WERI-Rb-1 (cell line): Measurements from ENCODE around the gene ADAR.

Experiments
- DNase-seq: peaks from one replicate; pipeline ENCODE4 v3.0.0-alpha.2; 2020
- H3K27ac ChIP-seq: fragments of 250-450 bp; sonication (Bioruptor Pico); 2 replicates; pipeline ENCODE4 v1.5.1; 2020; ENCODE audit warnings: mild to moderate bottlenecking, moderate library complexity
- H3K27me3 ChIP-seq: fragments of 250-450 bp; sonication (Bioruptor Pico); 2 replicates; pipeline ENCODE4 v1.5.1; 2021; ENCODE audit warnings: mild to moderate bottlenecking, low read depth, moderate library complexity; ENCODE audit not compliant: insufficient read depth, severe bottlenecking
- H3K36me3 ChIP-seq: fragments of 250-450 bp; sonication (Bioruptor Pico); 2 replicates; pipeline ENCODE4 v1.5.1; 2020; ENCODE audit warnings: mild to moderate bottlenecking, moderate library complexity
- H3K4me3 ChIP-seq: 2 replicates; pipeline ENCODE4 v1.5.1; 2011; ENCODE audit warnings: low read depth, mild to moderate bottlenecking, control low read depth, low read length
- H3K9me3 ChIP-seq: fragments of 250-450 bp; sonication (Bioruptor Pico); 2 replicates; pipeline ENCODE4 v1.5.1; 2021; ENCODE audit warnings: mild to moderate bottlenecking, moderate library complexity; ENCODE audit not compliant: severe bottlenecking
- TF ChIP-seq, protein P1 (sequence below): IDR thresholded peaks from 2 replicates; pipeline ENCODE4 v1.5.1; 2011; ENCODE audit warnings: low read depth, mild to moderate bottlenecking, control low read depth, inconsistent platforms, low read length

The ADAR gene

DNA sequence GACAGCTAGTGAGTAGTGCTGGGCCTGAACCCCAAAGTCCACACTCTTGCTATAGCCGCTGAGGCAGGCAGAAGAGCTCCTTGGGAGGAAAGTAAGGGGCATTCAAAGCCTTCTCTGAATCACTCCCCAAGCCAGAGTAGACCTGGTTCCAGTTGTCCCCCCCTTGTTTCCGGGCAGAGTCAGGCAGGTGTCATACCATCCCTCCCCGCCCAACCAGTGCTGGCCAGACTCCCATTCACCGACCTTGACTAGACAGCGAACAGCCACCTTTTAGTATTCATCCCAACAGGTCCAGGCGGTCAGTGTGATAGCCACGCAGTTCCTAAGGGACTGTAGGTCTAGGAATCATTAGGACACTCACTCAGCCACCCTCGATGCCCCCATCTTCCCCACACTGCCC lies 28.6 kb downstream of the ADAR start:
- Histone ChIP-seq H3K9me3 (no peaks in the 10 kb centered on the region), H3K27ac (no peak overlapping the region), H3K27me3 (no peaks in the 10 kb centered on the region), H3K36me3 (peaks cover 100% of the 10 kb centered on the region), H3K4me3 (no peak overlapping the region)
- no peak for DNase-seq
- TF ChIP-seq, protein P1, sequence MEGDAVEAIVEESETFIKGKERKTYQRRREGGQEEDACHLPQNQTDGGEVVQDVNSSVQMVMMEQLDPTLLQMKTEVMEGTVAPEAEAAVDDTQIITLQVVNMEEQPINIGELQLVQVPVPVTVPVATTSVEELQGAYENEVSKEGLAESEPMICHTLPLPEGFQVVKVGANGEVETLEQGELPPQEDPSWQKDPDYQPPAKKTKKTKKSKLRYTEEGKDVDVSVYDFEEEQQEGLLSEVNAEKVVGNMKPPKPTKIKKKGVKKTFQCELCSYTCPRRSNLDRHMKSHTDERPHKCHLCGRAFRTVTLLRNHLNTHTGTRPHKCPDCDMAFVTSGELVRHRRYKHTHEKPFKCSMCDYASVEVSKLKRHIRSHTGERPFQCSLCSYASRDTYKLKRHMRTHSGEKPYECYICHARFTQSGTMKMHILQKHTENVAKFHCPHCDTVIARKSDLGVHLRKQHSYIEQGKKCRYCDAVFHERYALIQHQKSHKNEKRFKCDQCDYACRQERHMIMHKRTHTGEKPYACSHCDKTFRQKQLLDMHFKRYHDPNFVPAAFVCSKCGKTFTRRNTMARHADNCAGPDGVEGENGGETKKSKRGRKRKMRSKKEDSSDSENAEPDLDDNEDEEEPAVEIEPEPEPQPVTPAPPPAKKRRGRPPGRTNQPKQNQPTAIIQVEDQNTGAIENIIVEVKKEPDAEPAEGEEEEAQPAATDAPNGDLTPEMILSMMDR = no peak

DNA sequence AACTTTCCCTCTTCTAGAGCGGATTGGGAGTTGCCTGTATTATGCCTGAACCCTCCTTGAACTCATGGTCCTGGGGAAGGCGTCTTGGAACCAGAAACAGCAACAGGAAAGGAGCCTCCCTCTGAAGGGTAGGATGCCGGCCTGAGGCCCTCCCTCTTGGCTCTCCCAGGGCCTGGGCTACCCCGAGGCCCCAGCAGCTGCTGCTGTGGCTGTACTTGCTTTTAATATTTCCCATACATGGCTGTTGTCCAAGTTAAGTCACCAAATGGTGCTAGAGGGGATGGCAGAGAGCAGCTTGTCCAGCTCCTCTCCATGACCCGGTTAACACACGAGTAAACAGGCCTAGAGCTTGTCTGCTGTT lies 29.9 kb downstream of the ADAR start:
- no peaks in the 10 kb centered on the region for H3K9me3 ChIP-seq
- peaks cover 100% of the 10 kb centered on the region for H3K36me3 ChIP-seq

DNA sequence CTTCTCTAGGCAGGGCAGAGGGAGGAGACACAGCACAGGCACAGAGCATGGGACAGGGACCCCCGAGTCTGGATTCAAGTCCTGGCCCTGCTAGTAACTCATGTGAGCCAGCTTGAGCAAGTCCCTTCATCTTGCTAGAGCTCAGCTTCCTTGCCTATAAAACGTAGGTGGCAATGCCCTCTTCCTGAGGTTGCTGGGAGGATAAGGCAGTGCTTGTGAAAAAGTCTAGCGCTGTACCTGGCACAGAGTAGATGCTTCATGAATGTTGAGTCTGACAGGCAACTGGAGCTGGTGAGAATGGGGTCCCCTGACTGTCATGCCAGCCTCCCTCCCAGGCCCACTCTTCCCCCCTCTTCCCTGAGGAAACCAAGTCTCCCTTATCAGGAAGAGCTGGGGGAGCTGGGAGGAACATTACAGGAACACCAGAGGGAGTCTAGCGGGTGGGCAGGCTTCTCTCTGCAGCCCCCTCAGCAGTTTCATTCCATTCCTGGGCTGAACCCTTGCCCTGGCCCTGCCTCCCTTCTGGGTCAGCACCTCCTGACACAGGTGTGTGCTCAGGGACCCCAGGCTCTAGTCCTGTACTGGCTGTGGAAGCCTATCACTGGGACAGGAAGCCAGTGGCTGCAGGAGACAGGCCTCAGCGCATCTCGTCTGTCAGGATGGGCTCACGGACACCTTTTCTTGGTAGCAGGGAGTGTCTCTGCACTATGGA lies 30.5 kb downstream of the ADAR start:
- Histone ChIP-seq H3K36me3 (peaks cover 100% of the 10 kb centered on the region), H3K9me3 (no peaks in the 10 kb centered on the region), H3K27me3 (no peaks in the 10 kb centered on the region), H3K4me3 (no peak overlapping the region), H3K27ac (no peak overlapping the region)
- DNase-seq = no peak
- TF ChIP-seq, protein P1 = no peak

More for the DNA sequence above, 29.9 kb downstream of the ADAR start:
- Histone ChIP-seq H3K4me3 (no peak overlapping the region), H3K27me3 (no peaks in the 10 kb centered on the region), H3K27ac (no peak overlapping the region)
- TF ChIP-seq, protein P1 = no peak
- no peak for DNase-seq

DNA sequence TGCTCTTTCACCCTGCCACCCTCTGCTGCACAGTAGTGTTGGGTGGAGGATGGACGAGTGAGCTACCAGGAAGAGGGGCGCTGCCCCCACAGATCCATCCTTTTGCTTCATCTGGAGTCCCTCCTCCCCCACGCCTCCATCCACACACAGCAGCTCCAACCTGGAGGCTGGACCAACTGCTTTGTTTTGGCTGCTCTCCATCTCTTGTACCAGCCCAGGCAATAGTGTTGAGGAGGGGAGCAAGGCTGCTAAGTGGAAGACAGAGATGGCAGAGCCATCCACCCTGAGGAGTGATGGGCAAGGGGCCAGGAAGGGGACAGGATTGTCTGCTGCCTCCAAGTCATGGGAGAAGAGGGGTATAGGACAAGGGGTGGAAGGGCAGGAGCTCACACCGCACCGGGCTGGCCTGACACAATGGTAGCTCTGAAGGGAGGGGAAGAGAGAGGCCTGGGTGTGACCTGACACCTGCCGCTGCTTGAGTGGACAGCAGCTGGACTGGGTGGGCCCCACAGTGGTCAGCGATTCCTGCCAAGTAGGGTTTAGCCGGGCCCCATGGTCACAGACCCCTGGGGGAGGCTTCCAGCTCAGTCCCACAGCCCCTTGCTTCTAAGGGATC lies 31.9 kb downstream of the ADAR start:
- TF ChIP-seq, protein P1 = no peak
- H3K36me3 ChIP-seq = peaks cover 100% of the 10 kb centered on the region
- H3K9me3 ChIP-seq = no peaks in the 10 kb centered on the region
- H3K27me3 ChIP-seq = no peaks in the 10 kb centered on the region
- DNase-seq = no peak
- no peak overlapping the region for H3K4me3 ChIP-seq
- H3K27ac ChIP-seq = no peak overlapping the region

DNA sequence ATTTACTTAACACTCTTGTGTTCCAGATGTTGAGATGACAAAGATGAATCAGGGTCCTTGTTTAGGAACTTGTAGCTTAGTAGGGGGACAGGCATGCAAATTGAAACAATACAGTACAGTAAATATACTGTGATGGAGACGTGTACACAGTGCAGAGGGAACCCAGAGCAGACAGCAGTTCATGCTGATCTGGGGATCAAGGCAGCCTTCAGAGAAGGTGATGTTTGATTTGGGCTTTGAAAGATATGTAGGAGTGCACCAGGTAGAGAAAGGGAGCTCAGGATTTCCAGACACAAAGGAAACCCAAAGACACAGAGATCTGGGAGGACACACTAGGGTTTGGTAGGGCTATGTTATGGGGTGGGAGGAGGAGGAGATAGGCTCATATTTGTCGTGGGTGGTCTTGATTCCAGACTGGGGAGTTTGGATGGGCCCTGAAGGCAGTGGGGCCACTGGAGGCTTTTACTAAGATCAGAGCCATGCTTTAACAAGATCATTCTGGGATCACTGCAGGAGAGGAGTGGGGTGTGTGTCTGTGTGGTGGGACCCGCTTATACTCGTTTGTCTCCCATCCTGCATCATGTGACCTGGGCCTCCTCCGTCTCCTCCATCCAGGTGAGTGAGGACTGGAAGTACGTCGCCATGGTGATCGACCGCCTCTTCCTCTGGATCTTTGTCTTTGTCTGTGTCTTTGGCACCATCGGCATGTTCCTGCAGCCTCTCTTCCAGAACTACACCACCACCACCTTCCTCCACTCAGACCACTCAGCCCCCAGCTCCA lies 32.6 kb downstream of the ADAR start:
- no peak overlapping the region for H3K4me3 ChIP-seq
- H3K27me3 ChIP-seq = no peaks in the 10 kb centered on the region
- TF ChIP-seq, protein P1 = no peak
- DNase-seq = no peak
- H3K9me3 ChIP-seq = no peaks in the 10 kb centered on the region
- no peak overlapping the region for H3K27ac ChIP-seq
- peaks cover 100% of the 10 kb centered on the region for H3K36me3 ChIP-seq
